ENCODE measurements around the gene SLC35D2. TPM values are rescaled to one million over a fixed set of nuclear protein-coding genes. Genes with fewer than 3 reads are reported as not detected.

SLC35D2 gene
- total RNA-seq, 1 donor from 2014 or later, result 11.9 TPM

DNA sequence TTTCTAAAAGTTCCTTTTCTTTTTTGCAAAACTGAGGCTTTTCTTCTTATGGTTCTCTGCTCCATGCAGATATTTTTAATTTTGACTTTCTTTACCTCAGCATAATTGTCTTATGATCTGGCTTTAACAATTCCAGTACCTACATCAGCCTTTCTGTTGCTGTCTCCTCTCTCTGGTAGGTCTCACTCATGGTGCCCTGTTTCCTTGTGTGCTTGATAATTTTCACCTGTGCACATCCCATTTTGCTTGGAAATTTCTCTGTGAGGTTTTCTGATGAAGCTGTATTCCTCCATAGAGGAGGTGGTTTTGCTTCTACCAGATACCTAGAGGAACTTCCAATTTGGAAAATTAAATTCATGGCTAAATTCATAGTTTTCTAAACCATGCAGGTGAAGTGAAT is 79.3 kb downstream of the SLC35D2 start:
- no peaks in the 10 kb centered on the region for H3K36me3 ChIP-seq
- H3K27ac ChIP-seq, result no peak overlapping the region
- no peaks in the 10 kb centered on the region for H3K27me3 ChIP-seq
- intact Hi-C loops (cut with DNase I), result no loop called here
- DNase-seq (ENCODE audit: low spot score in 2 of 2), result no peak
- H3K9me3 ChIP-seq, result no peaks in the 10 kb centered on the region
- no peaks in the 10 kb centered on the region for H3K4me1 ChIP-seq
- TF ChIP-seq, protein P1, sequence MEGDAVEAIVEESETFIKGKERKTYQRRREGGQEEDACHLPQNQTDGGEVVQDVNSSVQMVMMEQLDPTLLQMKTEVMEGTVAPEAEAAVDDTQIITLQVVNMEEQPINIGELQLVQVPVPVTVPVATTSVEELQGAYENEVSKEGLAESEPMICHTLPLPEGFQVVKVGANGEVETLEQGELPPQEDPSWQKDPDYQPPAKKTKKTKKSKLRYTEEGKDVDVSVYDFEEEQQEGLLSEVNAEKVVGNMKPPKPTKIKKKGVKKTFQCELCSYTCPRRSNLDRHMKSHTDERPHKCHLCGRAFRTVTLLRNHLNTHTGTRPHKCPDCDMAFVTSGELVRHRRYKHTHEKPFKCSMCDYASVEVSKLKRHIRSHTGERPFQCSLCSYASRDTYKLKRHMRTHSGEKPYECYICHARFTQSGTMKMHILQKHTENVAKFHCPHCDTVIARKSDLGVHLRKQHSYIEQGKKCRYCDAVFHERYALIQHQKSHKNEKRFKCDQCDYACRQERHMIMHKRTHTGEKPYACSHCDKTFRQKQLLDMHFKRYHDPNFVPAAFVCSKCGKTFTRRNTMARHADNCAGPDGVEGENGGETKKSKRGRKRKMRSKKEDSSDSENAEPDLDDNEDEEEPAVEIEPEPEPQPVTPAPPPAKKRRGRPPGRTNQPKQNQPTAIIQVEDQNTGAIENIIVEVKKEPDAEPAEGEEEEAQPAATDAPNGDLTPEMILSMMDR (IDR thresholded peaks at IDR 0.05), result no peak
- no peak overlapping the region for H3K4me3 ChIP-seq

DNA sequence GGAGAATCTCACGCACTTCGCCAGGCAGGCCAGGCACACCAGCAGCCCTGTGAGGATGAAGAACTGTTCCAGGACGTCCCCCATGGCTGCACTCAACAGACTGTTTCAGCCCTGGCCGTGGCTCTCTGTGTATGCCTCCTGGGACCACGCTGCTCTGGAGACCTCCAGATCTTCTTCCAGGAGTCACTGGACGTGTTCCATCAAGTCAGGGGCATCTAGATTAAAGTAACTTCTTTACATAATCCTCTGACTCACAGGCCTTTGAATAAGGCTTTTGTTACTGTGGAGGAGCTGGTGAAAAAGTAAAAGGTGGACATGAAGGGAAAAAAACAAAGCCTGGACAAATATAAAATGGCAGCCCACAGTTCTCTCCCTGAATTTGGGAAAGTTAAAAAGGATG is 81.5 kb downstream of the SLC35D2 start, which contains the start of gene HSD17B3:
TSS of gene HSD17B3 (minus strand) at position 156 of the 400 bp plus-strand sequence. CDS start at position 84, 72 bp downstream.
- DNase-seq (ENCODE audit: low spot score in 2 of 2), result no peak
- TF ChIP-seq, protein P1 (IDR thresholded peaks at IDR 0.05), result no peak
- no peak within 1 kb of the TSS for H3K27ac ChIP-seq
- intact Hi-C loops (cut with DNase I), result no loop called here
- H3K4me3 ChIP-seq, result no peak within 1 kb of the TSS
- H3K27me3 ChIP-seq, result no peaks in the 10 kb centered on the region
- no peaks in the 10 kb centered on the region for H3K36me3 ChIP-seq
- H3K4me1 ChIP-seq, result no peaks in the 10 kb centered on the region
- no peaks in the 10 kb centered on the region for H3K9me3 ChIP-seq

DNA sequence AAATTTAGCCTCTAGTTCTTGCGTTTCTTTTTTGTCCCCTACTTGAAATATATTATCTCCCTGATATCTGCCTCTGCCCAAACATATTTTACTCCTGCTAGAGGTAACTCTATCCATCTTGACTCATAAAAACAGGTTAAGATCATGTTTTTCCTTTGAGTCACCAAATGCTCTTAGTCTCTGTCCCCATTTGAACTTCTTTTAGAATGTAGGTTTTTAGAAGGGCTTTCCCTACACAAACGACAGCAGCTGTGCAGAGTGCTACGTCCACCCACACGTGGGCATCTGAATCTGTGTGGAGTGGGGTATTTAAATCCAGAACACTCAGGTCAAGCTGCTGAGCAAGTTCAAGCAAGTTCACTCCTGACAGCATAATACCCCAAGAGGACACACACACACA is 83.7 kb downstream of the SLC35D2 start:
- H3K27ac ChIP-seq, result no peak overlapping the region
- no peaks in the 10 kb centered on the region for H3K27me3 ChIP-seq
- no peaks in the 10 kb centered on the region for H3K4me1 ChIP-seq
- DNase-seq (ENCODE audit: low spot score in 2 of 2), result no peak
- no peaks in the 10 kb centered on the region for H3K36me3 ChIP-seq
- TF ChIP-seq, protein P1 (IDR thresholded peaks at IDR 0.05), result no peak
- H3K4me3 ChIP-seq, result no peak overlapping the region
- no peaks in the 10 kb centered on the region for H3K9me3 ChIP-seq
- intact Hi-C loops (cut with DNase I), result no loop called here

DNA sequence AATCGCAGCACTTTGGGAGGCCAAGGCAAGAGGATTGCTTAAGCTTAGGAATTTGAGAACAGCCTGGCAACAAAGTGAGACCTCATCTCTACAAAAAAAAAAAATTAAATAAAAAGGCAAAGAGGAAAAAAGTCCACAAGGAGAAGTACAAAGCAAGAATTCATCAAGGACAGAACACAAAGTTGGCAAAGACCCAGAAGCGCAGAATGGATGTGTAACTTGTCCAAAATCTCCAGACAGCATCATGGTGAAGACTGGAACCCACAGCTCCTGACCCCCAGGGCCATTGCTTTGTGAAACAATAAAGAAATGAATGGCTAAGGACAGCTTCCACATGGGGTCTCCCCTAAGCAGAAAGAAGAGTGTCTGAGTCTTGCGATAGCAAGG is 89.4 kb downstream of the SLC35D2 start:
- no peaks in the 10 kb centered on the region for H3K36me3 ChIP-seq
- TF ChIP-seq, protein P1 (IDR thresholded peaks at IDR 0.05), result no peak
- intact Hi-C loops (cut with DNase I), result no loop called here
- H3K9me3 ChIP-seq, result no peaks in the 10 kb centered on the region
- no peak overlapping the region for H3K4me3 ChIP-seq
- no peak for DNase-seq (ENCODE audit: low spot score in 2 of 2)
- H3K27me3 ChIP-seq, result no peaks in the 10 kb centered on the region
- H3K4me1 ChIP-seq, result no peaks in the 10 kb centered on the region
- no peak overlapping the region for H3K27ac ChIP-seq

DNA sequence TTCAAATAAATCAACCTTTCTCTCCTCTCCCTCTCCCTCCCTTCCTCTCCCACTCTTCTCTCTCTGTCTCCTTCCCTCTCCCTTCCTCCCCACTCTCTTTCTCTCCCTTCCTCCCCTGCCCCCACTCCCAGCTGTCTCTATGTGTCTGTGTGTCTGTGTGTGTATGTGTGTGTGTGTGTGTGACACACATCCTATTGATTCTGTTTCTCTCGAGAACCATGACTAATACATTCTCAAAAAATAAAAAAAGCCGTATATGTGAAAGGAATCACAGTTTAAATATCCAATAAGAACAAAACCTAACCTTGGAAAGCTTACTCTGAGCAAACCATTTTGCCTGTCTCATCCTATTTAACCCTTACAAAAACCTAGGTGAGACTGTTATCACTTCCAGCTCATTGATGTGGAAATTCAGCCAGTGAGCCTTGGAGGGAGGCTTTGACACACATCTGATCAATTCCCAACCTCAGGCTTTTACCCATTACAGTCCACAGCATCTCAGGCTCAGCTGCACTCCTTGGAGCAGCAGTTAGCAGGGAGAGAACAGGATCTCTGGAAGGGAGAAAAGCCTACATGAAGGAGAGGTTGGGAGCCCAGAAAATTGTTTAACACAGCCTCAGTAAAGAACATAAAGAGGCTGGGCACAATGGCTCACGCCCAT is 89.9 kb downstream of the SLC35D2 start:
- intact Hi-C loops (cut with DNase I), result no loop called here
- Histone ChIP-seq H3K27me3 (no peaks in the 10 kb centered on the region), H3K27ac (no peak overlapping the region), H3K4me1 (no peaks in the 10 kb centered on the region), H3K36me3 (no peaks in the 10 kb centered on the region), H3K9me3 (no peaks in the 10 kb centered on the region), H3K4me3 (no peak overlapping the region)
- no peak for DNase-seq (ENCODE audit: low spot score in 2 of 2)
- TF ChIP-seq, protein P1 (IDR thresholded peaks at IDR 0.05), result no peak

DNA sequence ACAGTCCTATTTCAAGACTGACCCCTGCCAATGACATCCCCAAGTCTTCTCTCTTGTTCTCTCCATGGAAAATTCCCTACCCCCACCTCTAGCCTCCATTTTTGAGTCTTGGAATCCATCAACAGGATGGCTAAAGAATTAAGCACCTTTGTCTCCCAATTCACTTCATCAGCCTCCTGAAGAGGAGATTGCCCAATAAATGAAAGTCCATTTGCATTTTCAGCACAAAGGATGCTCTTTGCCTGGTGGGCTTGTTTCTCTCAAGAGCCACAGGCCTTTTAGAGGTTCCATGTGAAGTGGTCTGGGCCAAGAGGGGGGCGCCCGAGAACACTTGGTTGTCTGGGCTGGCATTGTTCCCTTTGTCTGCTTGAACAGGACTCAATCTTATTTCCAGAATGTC is 94.1 kb downstream of the SLC35D2 start:
- H3K9me3 ChIP-seq, result no peaks in the 10 kb centered on the region
- H3K27ac ChIP-seq, result no peak overlapping the region
- DNase-seq (ENCODE audit: low spot score in 2 of 2), result no peak
- no peaks in the 10 kb centered on the region for H3K36me3 ChIP-seq
- intact Hi-C loops (cut with DNase I), result no loop called here
- H3K4me1 ChIP-seq, result no peaks in the 10 kb centered on the region
- TF ChIP-seq, protein P1 (IDR thresholded peaks at IDR 0.05), result no peak
- no peaks in the 10 kb centered on the region for H3K27me3 ChIP-seq
- H3K4me3 ChIP-seq, result no peak overlapping the region
